OCI-M2 (cell line): ENCODE results near the gene CCDC9B.

Experiments
- DNase-seq: peaks from one replicate; lab custom pipeline; 2025; ENCODE audit not compliant: unreplicated experiment; lab: John Stamatoyannopoulos, UW

Gene CCDC9B

DNA sequence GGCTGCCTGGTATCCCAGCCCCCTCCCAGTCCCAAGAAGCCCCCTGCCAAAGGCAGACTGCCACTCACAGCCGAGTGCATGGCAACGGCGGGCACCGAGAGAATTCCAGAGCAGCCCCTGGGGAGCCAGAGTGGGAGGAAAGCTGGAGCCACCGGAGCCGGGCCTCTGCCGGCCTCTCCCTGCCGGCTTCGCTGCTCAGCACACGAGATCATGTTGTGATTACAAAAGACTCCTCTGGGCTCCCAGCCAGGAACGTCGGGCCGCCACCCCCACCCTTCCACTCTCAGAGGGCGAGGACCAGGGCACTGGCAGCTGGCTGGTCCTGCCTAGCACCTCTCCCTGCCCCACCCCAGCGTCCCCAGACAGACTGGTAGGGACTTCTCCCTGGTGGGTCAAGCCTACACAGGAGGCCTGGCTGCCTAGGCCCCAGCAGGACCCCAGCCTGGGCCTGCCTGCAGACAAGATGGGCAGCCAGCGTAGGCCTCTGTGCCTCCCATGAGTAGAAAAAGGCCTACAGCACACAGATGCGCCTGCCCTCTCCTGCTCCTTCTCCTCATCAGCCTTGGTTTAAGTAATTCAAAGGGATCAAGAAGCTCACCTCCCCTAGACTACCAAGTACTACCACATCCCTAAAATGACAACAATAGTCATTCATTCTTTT lies at the start of gene CCDC9B:
TSS of gene CCDC9B (minus strand) at position 200 of the 661 bp plus-strand sequence. CDS start at position 80, 120 bp downstream.
- no peak for DNase-seq

DNA sequence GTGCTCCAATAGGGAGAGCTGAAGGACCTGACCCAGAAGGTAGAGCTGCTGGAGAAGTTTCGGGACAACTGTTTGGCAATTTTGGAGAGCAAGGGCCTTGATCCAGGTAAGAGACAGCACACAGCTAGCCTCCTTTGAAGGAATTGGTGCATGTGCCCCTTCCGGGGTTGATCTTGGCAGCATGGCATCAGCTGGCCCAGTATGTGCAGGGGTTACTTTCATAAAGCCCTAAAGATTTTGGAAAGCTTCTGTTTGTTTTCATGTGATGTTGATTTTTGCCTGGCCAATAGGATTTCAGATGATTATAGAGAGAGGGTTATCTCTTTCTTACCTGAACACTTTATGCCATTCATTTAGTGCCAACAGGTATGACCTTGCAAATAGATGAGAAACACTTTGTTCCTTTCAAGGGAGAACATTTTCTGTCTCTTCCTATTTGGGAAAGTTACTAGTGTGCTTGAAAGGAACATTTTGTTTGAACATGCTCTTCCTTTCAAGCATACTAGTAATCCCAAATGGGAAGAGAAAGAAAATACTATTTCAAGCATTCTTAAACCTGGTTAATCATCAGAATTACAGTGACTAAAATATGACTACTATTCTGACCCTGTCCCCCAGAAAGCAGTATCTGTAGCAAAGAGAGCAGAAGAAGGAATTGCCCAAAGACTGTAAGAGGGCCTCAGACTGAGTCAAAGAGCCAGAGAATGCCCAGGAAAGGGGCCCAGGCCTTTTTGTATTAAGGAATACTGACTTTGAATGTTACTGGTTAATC lies 49.3 kb upstream of the CCDC9B start:
- no peak for DNase-seq

DNA sequence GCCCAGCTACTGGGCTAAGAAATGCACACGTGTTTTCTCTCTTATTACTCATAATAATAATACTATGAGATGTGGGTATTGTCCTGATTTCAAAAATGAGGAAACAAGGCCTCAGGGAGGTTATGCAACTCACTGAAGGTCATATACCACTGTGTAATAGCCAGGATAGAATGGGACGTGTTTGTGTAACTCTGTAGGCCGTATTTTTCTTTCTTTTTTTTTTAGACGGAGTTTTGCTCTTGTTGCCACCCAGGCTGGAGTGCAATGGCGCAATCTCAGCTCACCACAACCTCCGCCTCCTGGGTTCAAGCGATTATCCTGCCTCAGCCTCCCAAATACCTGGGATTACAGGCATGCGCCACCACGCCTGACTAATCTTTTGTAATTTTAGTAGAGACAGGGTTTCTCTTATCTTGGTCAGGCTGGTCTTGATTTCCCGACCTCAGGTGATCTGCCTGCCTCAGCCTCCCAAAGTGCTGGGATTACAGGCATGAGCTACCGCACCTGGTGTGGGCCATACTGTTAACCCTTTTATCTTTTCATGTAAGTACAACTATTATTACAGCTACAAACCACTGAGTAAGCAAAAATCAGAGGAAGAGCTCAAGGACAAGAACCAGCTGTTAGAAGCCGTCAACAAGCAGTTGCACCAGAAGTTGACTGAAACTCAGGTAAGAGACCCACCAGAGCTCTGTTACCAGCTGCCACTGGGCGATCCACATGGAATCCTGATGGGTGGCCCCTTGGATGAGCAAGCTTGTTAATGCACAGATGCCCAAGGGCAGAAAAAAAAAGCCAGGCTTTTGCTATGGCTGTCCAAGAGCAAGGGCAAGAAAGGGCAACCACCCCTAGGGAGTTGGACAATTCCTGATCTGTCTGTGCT lies 48.4 kb upstream of the CCDC9B start:
- no peak for DNase-seq

DNA sequence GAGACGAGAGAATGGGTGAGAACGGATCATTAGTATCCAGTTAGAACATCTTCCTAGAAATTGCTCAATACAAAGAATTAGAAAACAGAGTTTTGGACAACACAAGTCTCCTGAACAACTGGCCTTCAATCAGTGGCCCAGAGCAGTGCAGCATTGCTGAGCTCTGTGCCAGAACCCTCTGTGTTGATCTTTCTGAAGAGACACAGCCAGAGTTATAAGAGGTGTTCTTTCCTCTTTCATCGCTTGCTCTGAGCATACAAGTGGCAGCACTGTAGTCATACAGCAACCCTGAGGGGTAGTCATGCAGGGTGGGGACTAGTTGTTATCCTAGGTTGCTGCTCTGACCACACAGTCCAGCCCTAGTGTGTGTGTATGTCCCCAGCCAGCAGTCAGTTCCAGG lies 45.7 kb upstream of the CCDC9B start:
- DNase-seq: no peak

DNA sequence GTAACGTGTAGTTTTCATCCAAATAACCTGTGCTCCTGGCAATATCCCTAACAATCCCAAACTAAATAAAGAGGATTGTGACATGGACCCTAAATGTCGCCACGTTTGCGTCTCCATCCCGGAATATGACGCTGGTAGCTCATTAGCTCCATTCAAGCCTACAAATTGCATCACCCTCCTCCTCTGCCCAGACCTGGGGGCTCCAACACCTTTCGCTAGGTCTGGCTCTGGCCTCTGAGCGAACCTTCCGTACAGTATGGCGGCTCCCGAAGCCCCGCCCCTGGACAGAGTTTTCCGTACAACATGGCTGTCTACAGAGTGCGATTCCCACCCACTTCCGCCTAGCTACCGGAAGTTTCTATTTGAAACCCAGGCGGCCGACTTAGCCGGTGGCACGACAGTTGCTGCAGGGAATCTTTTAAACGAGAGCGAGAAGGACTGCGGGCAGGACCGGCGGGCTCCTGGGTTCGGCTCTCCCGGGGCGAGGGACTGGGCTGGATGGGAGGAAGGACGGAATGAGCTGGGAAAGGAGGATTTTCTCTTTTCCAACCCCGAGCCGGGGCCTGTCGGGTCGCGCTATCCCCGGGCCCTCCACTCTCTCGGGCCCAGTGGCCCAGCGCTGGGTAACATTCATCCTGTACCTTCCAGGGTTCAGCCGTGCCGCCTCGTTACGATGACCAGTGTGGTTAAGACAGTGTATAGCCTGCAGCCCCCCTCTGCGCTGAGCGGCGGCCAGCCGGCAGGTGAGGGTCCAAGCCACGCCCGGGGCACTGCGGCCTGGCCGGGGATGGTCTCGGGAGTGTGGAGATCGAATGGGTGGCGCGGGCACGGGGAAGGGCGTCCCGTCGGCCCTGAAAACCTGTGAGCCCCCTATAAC lies 42.1 kb upstream of the CCDC9B start, which contains the start of gene KNSTRN:
TSS of gene KNSTRN (plus strand) at position 142 of the 877 bp plus-strand sequence. CDS start at position 257, 115 bp downstream.
- DNase-seq: peak; percentile 77

DNA sequence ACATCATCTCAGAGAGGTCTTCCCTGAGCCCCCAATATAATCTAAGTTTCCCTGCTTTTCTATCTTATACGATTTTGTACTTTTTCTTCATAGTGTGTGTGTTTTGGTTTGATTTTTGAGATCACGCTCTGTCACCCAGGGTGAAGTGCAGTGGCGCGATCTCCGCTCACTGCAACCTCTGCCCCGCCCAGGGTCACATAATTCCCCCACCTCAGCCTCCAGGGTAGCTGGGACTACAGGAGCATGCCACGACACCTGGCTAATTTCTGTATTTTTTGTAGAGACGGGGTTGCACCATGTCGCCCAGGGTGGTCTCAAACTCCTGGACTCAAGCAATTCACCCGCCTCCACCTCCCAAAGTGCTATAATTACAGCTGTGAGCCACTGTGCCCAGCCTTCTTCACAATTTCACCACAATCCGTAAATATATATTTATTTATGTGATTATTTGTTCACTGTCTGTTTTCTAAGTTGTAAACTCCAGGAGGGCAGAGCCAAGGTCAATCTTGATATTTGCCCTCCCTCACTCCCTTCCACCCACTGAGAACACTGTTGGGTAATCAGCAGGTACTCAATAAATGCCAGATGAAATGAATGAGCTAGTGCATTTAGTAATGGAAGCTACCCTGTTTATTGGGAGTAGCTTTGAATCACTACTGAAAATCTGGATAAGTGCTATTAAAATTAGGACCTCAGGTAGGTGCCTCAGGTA lies 41.2 kb upstream of the CCDC9B start:
- no peak for DNase-seq

DNA sequence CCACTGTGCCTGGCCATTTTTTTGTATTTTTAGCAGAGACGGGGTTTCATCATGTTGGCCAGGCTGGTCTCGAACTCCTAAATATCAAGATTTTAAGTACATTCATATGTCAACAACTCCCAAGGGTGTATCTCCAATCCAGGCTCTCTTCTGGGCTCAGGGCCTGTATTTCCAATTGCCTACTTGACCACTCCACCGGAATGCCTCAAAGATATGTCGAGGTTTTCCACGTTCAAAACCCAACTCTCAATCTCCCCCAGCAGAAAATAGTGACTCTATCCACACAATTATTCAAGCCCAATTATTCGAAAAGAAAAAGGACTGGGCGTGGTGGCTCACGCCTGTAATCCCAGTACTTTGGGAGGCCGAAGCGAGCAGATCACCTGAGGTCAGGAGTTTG lies 39.9 kb upstream of the CCDC9B start:
- DNase-seq: no peak

DNA sequence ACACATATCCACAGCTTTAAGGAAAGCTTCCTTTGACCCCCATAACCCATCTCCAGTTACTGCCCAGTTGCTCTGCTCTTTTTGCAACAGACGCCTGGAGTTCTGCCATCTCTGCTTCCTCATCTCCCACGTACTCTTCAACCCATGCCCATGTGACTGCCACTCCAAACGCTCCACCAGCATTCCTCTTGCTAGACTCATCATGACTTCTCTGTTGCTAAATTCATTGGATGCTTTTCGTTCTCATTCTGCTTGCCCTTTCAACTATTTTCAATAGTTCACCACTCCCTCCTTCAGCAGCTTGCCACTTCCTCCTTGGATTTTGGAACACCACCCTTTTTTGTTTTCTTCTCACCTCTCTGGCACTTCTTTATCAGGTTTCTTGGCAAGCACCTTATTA lies 39.1 kb upstream of the CCDC9B start:
- no peak for DNase-seq

DNA sequence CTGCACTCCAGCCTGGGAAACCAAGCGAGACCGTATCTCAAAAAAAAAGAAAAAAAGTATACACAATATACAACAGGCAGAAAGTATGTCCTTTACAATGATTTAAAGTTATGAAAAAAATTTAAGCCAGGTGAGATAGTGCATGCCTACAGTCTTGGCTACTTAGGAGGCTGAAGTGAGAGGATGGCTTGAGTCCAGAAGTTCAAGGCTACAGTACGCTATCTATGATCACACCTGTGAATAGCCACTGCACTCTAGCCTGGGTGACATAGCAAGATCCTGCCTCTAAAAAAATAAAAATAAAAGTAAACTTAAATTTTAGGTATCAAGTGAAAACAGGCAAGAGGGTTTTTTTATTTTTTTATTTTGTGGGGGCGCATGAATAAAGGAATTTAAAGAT lies 38.6 kb upstream of the CCDC9B start:
- no peak for DNase-seq

DNA sequence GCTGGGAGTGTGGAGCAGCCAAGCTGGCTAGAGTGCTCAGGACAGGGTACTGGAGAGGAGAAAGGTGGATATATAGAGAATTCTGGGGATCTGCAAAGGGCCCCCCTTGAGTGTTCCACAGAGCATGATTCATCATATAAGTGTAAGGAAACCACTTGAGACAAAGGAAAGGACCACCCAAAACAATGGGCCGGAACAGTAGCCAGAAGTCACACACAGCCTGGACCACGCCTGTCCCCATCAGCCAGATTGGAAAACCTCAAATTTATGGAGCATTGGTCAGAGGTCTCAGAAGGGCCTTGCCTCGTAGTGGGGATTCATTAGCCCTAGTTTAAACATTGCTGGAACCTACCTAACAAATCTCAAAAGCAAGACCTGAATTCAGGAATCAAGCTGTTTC lies 36.9 kb upstream of the CCDC9B start:
- no peak for DNase-seq

DNA sequence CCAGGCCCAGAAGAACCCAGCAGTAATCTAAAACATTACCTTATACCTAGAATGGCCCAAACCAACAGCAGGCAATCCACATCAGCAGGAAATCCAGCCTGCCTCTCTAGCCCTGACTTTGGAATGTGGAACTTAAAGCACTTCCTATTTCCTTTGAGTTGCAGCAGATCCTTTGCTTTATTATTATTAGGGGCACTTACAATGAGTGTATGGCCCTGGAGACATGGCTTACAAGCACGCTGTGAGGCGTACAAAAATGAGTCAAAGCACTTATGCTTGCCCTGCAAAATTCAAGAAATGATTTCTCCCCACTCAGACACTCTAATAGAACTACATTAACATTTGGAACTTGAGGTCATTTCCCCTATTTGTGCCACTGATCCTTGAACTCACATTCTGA lies 32.2 kb upstream of the CCDC9B start:
- DNase-seq: no peak

DNA sequence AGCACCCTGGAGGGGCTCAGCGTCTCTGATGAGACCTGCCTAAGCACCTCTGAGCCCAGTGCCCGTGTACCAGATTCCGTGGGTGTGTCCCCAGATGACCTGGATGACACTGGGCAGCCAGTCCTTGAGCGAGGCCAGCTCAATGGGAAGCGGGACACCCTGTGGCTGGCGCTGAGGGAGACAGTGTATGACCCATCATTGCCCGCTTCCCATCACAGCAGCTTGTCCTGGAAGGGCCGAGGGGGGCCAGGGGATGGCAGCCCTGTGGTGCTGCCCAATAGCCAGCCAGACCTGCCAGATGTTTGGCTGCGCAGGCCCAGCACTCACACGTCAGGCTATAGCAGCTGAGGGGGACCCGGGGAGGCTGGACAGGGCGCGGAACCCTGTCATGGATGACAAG lies 29.2 kb upstream of the CCDC9B start:
- DNase-seq: no peak

DNA sequence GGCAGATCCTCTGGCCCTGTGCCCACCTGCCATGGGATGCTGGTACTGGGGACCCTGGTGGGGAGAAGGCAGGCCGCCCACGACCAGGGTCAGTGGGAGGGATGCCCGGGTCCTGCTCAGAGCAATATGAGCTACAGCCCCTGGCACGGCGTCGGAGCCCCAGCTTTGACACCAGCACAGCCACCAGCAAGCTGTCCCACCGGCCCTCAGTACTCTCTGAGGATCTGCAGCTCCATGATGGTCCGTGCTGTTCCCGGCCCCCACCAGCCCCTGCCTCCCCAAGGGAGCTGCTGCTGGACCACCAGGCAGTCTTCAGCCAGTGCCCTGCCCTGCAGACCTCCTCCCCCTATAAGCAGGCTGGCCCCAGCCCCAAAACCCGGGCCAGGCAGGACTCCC lies 28.7 kb upstream of the CCDC9B start:
- DNase-seq: no peak

DNA sequence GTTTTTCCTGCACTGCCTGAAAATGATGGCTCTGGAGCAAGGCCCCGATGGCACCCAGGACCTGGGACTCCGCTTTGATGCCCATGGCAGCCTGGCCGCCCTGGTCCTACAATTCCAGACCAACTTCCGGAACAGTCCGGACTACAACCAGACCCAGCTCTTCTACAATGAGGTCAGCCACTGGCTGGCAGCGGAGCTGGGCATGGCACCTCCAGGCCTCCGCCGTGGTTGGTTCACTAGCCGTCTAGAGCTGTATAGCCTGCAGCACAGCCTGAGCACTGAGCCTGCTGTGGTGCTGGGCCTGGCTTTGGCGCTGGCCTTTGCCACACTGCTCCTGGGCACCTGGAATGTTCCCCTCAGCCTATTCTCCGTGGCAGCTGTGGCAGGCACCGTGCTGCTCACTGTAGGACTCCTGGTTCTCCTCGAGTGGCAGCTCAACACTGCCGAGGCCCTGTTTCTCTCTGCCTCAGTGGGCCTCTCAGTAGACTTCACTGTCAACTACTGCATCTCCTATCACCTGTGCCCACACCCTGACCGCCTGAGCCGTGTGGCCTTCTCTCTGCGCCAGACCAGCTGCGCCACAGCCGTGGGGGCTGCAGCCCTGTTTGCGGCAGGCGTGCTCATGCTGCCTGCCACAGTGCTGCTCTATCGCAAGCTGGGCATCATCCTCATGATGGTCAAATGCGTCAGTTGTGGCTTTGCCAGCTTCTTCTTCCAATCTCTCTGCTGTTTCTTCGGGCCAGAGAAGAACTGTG lies 28.2 kb upstream of the CCDC9B start:
- DNase-seq: no peak

DNA sequence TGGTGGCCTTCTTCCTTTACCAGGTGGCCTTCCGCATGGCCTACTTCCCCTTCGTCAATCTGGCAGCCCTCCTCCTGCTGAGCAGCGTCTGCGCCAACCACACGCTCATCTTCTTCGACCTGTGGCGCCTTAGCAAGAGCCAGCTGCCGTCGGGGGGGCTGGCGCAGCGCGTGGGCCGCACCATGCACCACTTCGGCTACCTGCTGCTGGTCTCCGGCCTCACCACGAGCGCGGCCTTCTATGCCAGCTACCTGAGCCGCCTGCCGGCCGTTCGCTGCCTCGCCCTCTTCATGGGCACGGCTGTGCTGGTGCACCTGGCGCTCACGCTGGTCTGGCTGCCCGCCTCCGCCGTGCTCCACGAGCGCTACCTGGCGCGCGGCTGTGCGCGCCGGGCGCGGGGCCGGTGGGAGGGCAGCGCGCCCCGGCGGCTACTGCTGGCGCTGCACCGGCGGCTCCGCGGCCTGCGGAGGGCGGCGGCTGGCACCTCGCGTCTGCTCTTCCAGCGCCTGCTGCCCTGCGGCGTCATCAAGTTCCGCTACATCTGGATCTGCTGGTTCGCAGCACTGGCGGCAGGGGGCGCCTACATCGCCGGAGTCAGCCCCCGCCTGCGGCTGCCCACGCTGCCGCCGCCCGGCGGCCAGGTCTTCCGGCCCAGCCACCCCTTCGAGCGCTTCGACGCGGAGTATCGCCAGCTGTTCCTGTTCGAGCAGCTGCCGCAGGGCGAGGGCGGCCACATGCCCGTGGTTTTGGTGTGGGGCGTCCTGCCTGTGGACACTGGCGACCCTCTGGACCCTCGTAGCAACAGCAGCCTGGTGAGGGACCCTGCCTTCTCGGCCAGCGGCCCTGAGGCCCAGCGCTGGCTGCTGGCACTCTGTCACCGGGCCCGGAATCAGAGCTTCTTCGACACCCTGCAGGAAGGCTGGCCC lies 27.2 kb upstream of the CCDC9B start:
- no peak for DNase-seq

DNA sequence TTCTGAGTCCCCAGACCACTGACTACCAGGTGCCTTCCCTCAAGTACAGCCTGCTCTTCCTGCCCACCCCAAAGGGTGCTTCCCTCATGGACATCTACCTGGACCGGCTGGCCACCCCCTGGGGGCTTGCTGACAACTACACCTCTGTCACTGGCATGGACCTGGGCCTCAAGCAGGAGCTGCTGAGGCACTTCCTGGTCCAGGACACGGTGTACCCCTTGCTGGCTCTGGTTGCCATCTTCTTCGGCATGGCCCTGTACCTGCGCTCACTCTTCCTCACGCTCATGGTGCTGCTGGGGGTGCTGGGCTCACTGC lies 26.6 kb upstream of the CCDC9B start:
- no peak for DNase-seq

DNA sequence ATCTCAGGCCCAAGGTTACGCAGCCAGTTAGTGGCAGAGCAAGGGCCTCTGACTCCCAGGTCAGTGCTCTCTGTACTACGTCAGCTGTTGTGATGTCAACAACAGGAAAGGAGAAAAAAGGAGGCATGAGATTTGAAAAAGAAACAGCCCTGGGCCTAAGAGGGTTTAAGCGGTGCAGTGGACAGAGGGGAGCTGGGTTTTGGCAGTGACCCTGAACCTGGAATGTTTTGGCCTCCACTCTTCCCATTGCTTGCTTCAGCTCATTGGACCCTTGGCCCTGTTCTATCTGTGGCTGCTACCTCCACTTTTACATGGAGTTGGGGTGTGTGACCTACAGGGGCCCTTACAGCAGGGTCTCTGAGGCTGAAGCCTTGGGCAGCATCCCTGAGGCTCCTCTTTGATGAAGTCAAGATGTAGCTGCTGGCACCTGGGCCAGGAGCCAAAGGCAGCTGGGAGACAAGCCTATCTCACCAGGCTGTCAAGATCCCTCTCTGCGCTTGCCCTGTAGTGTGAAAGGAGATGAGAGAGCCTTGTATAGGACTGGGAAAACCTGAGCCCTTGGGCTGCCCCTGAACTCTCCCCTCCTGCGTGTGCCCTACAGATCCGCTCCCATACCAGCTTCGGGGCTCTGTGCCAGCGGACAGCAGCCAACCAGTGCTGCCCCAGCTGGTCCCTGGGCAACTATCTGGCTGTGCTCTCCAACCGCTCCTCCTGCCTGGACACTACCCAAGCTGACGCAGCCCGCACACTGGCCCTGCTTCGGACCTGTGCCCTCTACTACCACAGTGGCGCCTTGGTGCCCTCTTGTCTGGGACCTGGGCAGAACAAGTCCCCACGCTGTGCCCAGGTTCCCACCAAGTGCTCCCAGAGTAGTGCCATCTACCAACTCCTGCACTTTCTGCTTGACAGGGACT lies 26.0 kb upstream of the CCDC9B start:
- DNase-seq: no peak
